Naive thymus-derived CD8-positive, alpha-beta T cell (primary cell): ENCODE results near the gene TMCC1. TPM values are rescaled to one million over a fixed set of nuclear protein-coding genes. Genes with fewer than 3 reads are reported as not detected.
A peak's percentile ranks its signal among the peaks of the same experiment; 100 is the strongest.
"Not testable (repeated sequence)": the region's sequence is repeated elsewhere in the genome, so short reads cannot be mapped to it uniquely, and the experiment has no call there.

ENCODE experiments used
- ATAC-seq, 2 donors: fragments of 150-1000 bp; cut with Tn5 transposase in 1 of 2; sonication (Bioruptor Pico), chemical (Tn5 transposase) in 1 of 2; 1 replicate in 1 of 2; 2 replicates in 1 of 2; pipeline ENCODE4 v1.10.0; 2021; ENCODE audit warnings: mild to moderate bottlenecking in 2 of 2, moderate library complexity in 2 of 2
- POLR2A ChIA-PET: fragments of 350-600 bp; sonication (Branson Sonifier 250); formaldehyde crosslinking; loops from one replicate; lab custom pipeline; 2021; ENCODE audit warnings: antibody characterized with exemption; lab: Charles Lee
- DNase-seq, 10 donors: peaks; one replicate each; pipeline versions ENCODE4 v3.0.0 to v3.0.0-alpha.2; 2020 to 2022
- H3K27ac Mint-ChIP-seq, 10 donors: one replicate each; pipeline ENCODE4 v1.8.0; 2020 to 2022; ENCODE audit warnings: mild to moderate bottlenecking in 10 of 10, mixed read lengths in 10 of 10, moderate library complexity in 4 of 10, inconsistent platforms in 1 of 10
- H3K27me3 Mint-ChIP-seq, 5 donors: one replicate each; pipeline ENCODE4 v1.8.0; 2021 to 2022; ENCODE audit warnings: mixed read lengths in 5 of 5
- H3K36me3 Mint-ChIP-seq, 3 donors: one replicate each; pipeline ENCODE4 v1.8.0; 2020 to 2022; ENCODE audit warnings: mixed read lengths in 3 of 3, mild to moderate bottlenecking in 2 of 3, inconsistent platforms in 1 of 3
- H3K4me1 Mint-ChIP-seq, 4 donors: one replicate each; pipeline ENCODE4 v1.8.0; 2021 to 2022; ENCODE audit warnings: mixed read lengths in 4 of 4
- H3K4me3 Mint-ChIP-seq, 10 donors: one replicate each; pipeline ENCODE4 v1.8.0; 2020 to 2022; ENCODE audit warnings: mild to moderate bottlenecking in 10 of 10, mixed read lengths in 10 of 10, moderate library complexity in 6 of 10, inconsistent platforms in 1 of 10
- H3K9me3 Mint-ChIP-seq, 9 donors: one replicate each; pipeline ENCODE4 v1.8.0; 2020 to 2022; ENCODE audit warnings: mixed read lengths in 9 of 9, mild to moderate bottlenecking in 3 of 9, inconsistent platforms in 1 of 9, moderate library complexity in 1 of 9
- polyA plus RNA-seq, 3 donors: library from polyadenylated mRNA; unstranded; fragments of 300-500 nt; fragmentation: Illumina TruSeq; gene quantifications; one replicate each; pipeline ENCODE4 v1.2.3, GENCODE V29; 2021
- total RNA-seq, 8 experiments: library from RNA in 2 of 8; stranded (reverse) in 2 of 8; gene quantifications; one replicate each; pipeline ENCODE4 v1.2.3 and lab custom pipeline; 2021 to 2026

Gene TMCC1
- total and polyA plus RNA-seq, 5 experiments from 2014 or later = 4.2 to 34.9 (median 6.3) TPM

DNA sequence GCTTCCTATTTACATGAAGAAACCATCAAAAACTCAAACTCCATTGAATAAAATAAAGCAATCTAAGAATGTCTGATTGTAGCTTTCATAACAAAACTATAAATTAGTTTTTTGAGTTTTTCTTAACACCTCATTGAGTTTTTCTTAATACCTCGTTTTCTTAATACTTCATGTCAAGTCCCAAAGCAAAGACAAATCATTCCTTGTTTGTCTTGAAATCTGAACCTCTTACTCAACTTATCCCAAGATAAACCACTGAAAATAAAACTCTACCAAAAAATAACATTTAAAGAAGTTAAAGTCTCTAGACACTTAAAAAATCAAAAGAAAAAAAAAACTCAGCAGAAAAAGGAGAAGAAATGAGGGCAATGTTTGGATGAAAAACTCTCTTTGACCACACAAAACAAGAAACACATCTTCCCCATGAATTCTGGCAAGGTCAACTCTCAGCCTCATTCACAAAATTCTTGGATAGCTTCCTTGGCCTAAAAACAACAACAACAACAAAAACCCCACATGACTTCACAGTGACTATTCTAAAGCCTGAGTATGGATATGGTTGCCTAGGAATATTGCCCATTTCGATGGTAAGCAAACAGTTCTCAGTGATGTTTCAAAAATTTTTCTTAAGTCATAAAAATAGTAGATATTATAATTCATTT lies 38.2 kb downstream of the TMCC1 start:
- Mint-ChIP-seq H3K36me3 (peaks cover 6 to 43% (median 36%) of the 10 kb centered on the region in 3 donors), H3K9me3 (peaks cover 0 to 2% (median 0%) of the 10 kb centered on the region in 9 donors)

DNA sequence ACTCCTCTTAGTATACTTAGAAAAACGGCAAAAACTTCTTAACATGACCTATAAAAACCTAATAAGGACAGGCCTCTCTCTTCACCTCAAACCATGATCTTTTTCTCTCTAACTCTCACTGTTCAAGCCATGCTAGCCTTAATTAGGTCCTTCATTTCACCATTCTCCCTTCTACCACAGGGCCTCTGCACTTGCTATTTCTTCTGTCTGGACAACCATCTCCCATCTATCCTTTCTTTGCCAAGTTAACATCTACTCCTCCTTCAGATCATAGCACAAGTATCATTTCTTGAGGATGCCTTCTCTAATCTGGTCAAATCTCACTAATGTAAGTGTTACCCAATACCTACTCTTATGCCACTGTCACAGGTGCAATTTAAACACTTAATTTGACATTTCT lies 39.1 kb downstream of the TMCC1 start:
- no peak for DNase-seq
- POLR2A ChIA-PET = no interaction called here
- no peak for ATAC-seq
- no peak overlapping the region for H3K4me3 Mint-ChIP-seq
- H3K4me1 Mint-ChIP-seq = peaks cover 6 to 27% (median 18%) of the 10 kb centered on the region in 4 donors
- H3K27me3 Mint-ChIP-seq = no peaks in the 10 kb centered on the region
- peak overlapping the region in 4 of 10 donors; percentile 0 to 3 (median 2) for H3K27ac Mint-ChIP-seq
- peaks cover 6 to 47% (median 37%) of the 10 kb centered on the region in 3 donors for H3K36me3 Mint-ChIP-seq
- peaks cover 0 to 2% (median 0%) of the 10 kb centered on the region in 9 donors for H3K9me3 Mint-ChIP-seq

More for the DNA sequence above, 38.2 kb downstream of the TMCC1 start:
- H3K4me3 Mint-ChIP-seq = no peak overlapping the region
- peak overlapping the region in 4 of 10 donors; percentile 0 to 44 (median 24) for H3K27ac Mint-ChIP-seq
- no peaks in the 10 kb centered on the region for H3K27me3 Mint-ChIP-seq
- POLR2A ChIA-PET = interaction anchor here (0.6 kb wide), 1 partner anchor 370 kb away, joined by 3 read pairs; no protein-coding TSS in a partner anchor
- DNase-seq (no peak), ATAC-seq (no peak)
- peaks cover 6 to 27% (median 18%) of the 10 kb centered on the region in 4 donors for H3K4me1 Mint-ChIP-seq

DNA sequence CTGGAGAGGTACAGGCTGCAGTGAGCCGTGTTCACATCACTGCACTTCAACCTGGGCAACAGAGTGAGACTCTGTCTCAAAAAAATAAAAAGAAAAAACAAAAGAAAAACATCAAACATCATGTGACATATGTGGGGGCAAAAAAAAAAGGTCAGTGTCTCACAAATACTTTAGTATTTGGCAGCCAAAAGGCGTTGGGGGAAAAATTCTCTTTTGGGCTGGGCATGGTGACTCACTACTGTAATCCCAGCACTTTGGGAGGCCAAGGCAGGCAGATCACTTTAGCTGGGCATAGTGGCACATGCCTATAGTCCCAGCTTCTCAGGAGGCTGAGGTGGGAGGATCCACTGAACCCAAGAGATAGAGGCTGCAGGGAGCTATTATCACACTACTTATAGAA lies 47.6 kb downstream of the TMCC1 start:
- Mint-ChIP-seq H3K27me3 (no peaks in the 10 kb centered on the region), H3K4me3 (no peak overlapping the region), H3K4me1 (peaks cover 3 to 10% (median 5%) of the 10 kb centered on the region in 4 donors), H3K36me3 (peaks cover 9 to 58% (median 42%) of the 10 kb centered on the region in 3 donors), H3K27ac (peak overlapping the region in 3 of 10 donors; percentile 0 to 34 (median 23)), H3K9me3 (peaks cover 0 to 28% (median 1%) of the 10 kb centered on the region in 9 donors)
- no peak for DNase-seq
- no peak for ATAC-seq
- POLR2A ChIA-PET = no interaction called here

DNA sequence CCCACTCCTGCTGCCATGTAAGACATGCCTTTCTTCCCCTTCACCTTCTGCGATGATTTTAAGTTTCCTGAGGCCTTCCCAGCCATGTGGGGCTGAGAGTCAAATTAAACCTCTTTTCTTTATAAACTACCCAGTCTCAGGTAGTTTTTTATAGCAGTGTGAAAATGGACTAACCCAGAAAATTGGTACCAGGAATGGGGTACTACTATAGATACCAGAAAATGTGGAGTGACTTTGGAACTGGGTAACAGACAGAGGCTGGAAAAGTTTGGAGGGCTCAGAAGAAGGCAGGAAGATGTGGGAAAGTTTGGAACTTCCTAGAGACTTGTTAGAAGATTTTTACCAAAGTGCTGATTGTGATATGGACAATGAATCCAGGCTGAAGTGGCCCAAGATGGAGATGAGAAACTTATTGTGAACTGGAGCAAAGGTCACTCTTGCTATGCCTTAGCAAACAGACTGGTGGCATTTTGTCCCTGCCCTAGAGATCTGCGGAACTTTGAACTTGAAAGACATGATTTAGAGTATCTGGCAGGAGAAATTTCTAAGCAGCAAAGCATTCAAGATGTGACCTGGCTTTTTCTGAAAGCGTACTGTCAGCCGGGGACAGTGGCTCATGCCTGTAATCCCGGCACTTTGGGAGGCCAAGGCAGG lies 52.7 kb downstream of the TMCC1 start:
- Mint-ChIP-seq H3K9me3 (peaks cover 0 to 28% (median 0%) of the 10 kb centered on the region in 9 donors), H3K4me3 (no peak overlapping the region), H3K36me3 (peaks cover 12 to 65% (median 44%) of the 10 kb centered on the region in 3 donors), H3K27ac (peak overlapping the region in 1 of 10 donors; percentile 30), H3K27me3 (no peaks in the 10 kb centered on the region), H3K4me1 (peaks cover 7 to 25% (median 13%) of the 10 kb centered on the region in 4 donors)
- DNase-seq (no peak), ATAC-seq (no peak)
- POLR2A ChIA-PET = no interaction called here

DNA sequence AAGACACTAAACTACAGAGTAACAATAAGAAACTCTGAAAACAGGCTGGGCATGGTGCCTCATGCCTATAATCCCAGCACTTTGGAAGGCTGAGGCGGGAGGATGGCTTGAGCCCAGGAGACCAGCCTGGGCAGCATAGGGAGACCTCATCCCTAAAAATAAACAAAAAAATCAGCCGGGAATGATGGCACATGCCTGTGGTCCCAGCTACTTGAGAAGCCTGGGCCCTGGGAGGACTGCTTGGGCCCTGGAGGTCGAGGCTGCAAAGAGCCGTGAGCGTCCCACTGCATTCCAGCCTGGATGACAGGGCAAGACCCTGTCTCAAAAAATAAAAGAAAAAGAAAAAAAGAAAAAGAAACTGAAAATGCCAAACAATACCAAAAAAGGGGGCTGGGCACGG lies 55.4 kb downstream of the TMCC1 start:
- peak overlapping the region in 1 of 10 donors; percentile 3 for H3K27ac Mint-ChIP-seq
- peaks cover 0 to 20% (median 0%) of the 10 kb centered on the region in 9 donors for H3K9me3 Mint-ChIP-seq
- H3K4me1 Mint-ChIP-seq = peaks cover 9 to 19% (median 11%) of the 10 kb centered on the region in 4 donors
- H3K4me3 Mint-ChIP-seq = no peak overlapping the region
- no peak for DNase-seq
- no peaks in the 10 kb centered on the region for H3K27me3 Mint-ChIP-seq
- ATAC-seq = no peak
- POLR2A ChIA-PET = no interaction called here
- peaks cover 5 to 48% (median 42%) of the 10 kb centered on the region in 3 donors for H3K36me3 Mint-ChIP-seq

DNA sequence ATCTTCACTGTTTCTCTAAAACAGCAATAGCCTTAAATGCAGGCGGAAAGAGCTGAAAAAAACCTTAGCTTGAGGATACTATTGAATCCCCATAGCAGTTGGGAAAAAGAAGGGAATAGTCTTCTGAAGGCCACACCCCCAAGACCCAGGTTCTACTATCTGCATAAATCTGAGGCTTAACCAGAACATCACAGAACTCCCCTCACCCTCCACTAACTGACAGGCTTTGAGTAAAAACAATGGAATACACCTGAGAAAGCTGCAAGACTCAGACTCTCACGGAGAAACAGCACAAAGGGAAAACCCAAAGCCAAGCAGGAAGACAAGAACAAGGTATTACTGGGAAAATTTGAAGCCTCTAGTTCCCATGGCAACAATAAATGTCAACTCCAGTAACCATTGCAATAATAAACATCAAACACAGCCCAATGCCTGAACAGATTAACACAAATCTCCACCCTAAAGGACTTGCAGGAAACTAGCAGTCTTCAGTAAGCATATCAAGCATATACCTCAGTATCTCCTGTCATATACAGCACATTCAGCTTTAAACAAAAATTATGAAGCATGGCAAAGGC lies 56.4 kb downstream of the TMCC1 start:
- POLR2A ChIA-PET = no interaction called here
- Mint-ChIP-seq H3K27ac (peak overlapping the region in 1 of 10 donors; percentile 3), H3K9me3 (peaks cover 0 to 11% (median 0%) of the 10 kb centered on the region in 9 donors), H3K4me3 (no peak overlapping the region), H3K27me3 (no peaks in the 10 kb centered on the region), H3K36me3 (peaks cover 5 to 42% (median 41%) of the 10 kb centered on the region in 3 donors), H3K4me1 (peaks cover 9 to 19% (median 11%) of the 10 kb centered on the region in 4 donors)
- no peak for DNase-seq
- no peak for ATAC-seq

DNA sequence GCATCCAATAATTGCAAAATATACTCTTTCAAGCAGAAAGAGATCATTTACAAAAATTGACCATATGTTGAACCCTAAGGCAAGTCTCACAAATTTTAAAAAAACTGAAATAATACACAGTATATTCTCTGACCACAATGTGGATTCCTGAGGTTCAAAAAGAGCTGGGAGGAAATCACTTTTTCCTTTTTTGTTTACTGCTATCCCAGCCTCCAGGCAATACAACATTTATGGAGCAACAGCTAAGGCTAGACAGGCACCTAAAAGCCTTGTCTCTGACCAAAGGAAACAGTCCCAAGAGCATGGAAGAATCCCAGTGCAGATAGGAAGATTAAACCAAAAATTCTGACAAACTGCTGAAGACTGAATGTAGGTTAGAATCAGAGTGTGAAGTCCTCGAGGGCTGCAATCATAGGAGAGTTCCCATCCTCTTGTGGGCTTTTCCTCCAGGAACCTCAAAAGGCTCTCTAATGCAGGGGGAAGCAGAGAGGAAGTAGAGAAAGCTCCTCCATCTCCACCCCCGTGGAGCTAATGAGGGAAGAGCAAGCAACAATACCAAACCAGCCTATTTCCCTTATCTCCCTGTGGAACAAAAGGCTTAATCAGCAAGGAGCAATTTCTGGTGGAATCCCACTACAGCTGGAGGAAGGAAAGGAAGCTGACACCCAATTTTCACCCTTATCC lies 57.0 kb downstream of the TMCC1 start:
- POLR2A ChIA-PET = no interaction called here
- ATAC-seq (no peak), DNase-seq (no peak)
- Mint-ChIP-seq H3K27me3 (no peaks in the 10 kb centered on the region), H3K36me3 (peaks cover 5 to 40% (median 35%) of the 10 kb centered on the region in 3 donors), H3K27ac (peak overlapping the region in 1 of 10 donors; percentile 16), H3K9me3 (peaks cover 0 to 6% (median 0%) of the 10 kb centered on the region in 9 donors), H3K4me1 (peaks cover 9 to 19% (median 11%) of the 10 kb centered on the region in 4 donors), H3K4me3 (no peak overlapping the region)

DNA sequence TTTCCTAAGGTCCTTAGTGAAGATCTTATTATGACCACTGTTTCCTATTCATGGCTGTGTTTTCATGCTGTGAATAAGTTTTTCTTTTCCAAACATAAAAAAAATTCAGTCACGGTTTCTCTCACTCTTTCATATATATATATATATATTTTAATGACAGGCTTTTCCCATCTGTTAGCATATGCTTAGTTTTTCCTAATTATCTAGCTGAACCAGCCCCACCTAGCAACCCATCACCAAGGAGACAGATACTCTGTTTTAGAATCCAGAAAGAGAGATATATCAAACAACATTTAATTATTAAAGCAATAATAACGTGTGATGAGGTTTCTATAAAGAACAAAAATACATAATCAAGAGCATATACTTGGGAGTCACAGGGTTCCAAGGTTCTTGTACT lies 58.3 kb downstream of the TMCC1 start:
- POLR2A ChIA-PET = interaction anchor here (0.7 kb wide), 2 partner anchors 213 to 491 kb away, joined by 3 read pairs; no protein-coding TSS in a partner anchor
- ATAC-seq (no peak), DNase-seq (no peak)
- peaks cover 0 to 33% (median 23%) of the 10 kb centered on the region in 3 donors for H3K36me3 Mint-ChIP-seq
- H3K27me3 Mint-ChIP-seq = no peaks in the 10 kb centered on the region
- H3K27ac Mint-ChIP-seq = no peak overlapping the region
- peaks cover 0 to 2% (median 0%) of the 10 kb centered on the region in 9 donors for H3K9me3 Mint-ChIP-seq
- peaks cover 9 to 19% (median 11%) of the 10 kb centered on the region in 4 donors for H3K4me1 Mint-ChIP-seq
- no peak overlapping the region for H3K4me3 Mint-ChIP-seq

DNA sequence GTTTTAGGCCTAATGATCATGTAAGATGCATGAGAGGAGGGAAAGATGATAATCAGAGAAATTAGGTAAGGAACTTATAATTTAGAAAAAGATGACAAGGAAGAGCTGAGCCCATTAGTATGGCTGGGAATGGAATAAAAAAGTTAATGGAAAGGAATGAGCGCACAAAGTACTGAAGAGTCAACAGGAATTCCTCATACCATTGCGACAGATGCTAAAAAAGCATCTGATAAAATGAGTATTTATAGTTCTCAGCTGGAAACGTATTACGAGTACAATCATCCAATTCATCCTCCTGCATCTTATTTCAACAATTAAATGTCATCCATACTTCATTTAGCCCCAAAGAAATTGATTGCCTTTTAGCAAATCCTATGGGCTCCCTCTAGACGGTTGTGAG lies 58.9 kb downstream of the TMCC1 start:
- POLR2A ChIA-PET = interaction anchor here (0.7 kb wide), 1 partner anchor 212 kb away, joined by 3 read pairs; no protein-coding TSS in a partner anchor
- H3K27me3 Mint-ChIP-seq = no peaks in the 10 kb centered on the region
- H3K4me3 Mint-ChIP-seq = no peak overlapping the region
- H3K36me3 Mint-ChIP-seq = peaks cover 0 to 27% (median 18%) of the 10 kb centered on the region in 3 donors
- ATAC-seq (no peak), DNase-seq (no peak)
- no peak overlapping the region for H3K27ac Mint-ChIP-seq
- H3K4me1 Mint-ChIP-seq = peaks cover 9 to 21% (median 11%) of the 10 kb centered on the region in 4 donors
- no peaks in the 10 kb centered on the region for H3K9me3 Mint-ChIP-seq

DNA sequence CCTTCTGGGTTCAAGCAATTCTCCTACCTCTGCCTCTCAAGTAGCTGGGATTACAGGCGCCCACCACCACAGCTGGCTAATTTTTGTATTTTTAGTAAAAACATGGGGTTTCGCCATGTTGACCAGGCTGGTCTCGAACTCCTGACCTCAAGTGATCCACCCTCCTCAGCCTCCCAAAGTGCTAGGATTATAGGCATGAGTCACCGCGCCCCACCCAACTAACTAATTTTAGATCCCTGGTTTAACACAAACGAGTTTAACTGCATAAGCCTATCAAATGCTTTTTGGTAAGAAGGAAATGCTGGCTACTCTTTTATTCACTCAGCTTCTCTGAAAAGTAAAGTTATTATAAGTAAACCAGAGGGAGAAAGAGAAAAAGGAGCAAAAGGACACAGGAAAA lies 61.6 kb downstream of the TMCC1 start:
- ATAC-seq, H3K4me3 Mint-ChIP-seq, DNase-seq, H3K9me3 Mint-ChIP-seq, POLR2A ChIA-PET, H3K27me3 Mint-ChIP-seq: not testable (repeated sequence)
- H3K4me1 Mint-ChIP-seq = peaks cover 9 to 28% (median 18%) of the 10 kb centered on the region in 4 donors
- peak overlapping the region in 4 of 10 donors; percentile 22 to 66 (median 58) for H3K27ac Mint-ChIP-seq
- H3K36me3 Mint-ChIP-seq = peaks cover 0 to 19% (median 7%) of the 10 kb centered on the region in 3 donors

DNA sequence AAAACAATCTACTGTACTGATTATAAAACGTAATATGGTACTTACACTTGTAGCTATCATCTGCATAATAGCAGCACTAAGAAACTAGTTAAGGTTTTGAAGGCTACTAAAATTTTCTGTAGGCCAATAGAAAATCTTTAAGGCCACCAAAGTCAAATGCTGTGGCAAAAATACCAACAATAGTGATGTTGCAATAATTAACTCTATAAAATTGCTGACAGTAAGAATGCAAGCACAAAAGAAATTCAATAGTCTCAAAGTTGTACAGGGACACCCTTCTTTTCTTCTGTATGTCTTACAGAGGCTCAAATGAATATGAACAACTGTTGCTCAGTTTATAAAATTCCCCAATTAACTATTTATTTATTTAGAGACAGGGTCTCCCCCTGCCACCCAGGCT lies 62.0 kb downstream of the TMCC1 start:
- Mint-ChIP-seq H3K4me3 (no peak overlapping the region), H3K27ac (peak overlapping the region in 1 of 10 donors; percentile 56), H3K36me3 (peaks cover 0 to 20% (median 7%) of the 10 kb centered on the region in 3 donors), H3K27me3 (no peaks in the 10 kb centered on the region), H3K4me1 (peaks cover 9 to 25% (median 20%) of the 10 kb centered on the region in 4 donors), H3K9me3 (no peaks in the 10 kb centered on the region)
- POLR2A ChIA-PET = no interaction called here
- no peak for DNase-seq
- no peak for ATAC-seq

DNA sequence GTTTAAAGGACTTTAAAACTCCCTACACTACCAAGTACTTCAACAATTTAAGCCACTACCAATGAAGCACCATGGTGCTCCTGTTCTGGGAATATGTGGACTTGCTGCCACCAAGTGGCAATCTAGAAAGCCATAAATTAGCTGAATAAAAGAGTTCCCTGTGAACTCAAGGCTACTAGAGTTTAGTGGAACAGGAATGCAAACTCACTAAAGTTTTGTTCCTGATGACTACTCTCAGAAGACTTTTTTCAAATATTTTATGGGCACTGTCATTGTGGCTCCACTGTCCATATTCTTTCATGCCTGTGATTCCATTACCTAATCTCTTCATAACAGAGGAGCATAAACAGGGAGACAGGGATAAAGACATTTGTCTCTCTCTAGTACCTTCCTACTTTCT lies 63.9 kb downstream of the TMCC1 start:
- DNase-seq (peak in 6 of 10 donors; percentile 9 to 64 (median 21)), ATAC-seq (peak; percentile 53 to 60)
- Mint-ChIP-seq H3K27me3 (no peaks in the 10 kb centered on the region), H3K9me3 (no peaks in the 10 kb centered on the region), H3K27ac (no peak overlapping the region), H3K4me3 (no peak overlapping the region), H3K4me1 (peaks cover 11 to 35% (median 21%) of the 10 kb centered on the region in 4 donors), H3K36me3 (peaks cover 0 to 8% (median 1%) of the 10 kb centered on the region in 3 donors)
- POLR2A ChIA-PET = interaction anchor here (0.5 to 1.9 kb wide), 2 partner anchors 202 to 502 kb away, joined by 5 to 10 read pairs; no protein-coding TSS in a partner anchor
